H1 (cell line): ENCODE results near the gene KAZALD1. TPM values are rescaled to one million over a fixed set of nuclear protein-coding genes. Genes with fewer than 3 reads are reported as not detected.
A peak's percentile ranks its signal among the peaks of the same experiment; 100 is the strongest.

Source experiments
- BRCA1 ChIP-seq: IDR thresholded peaks from 2 replicates; pipeline ENCODE4 v1.6.1; 2012; ENCODE audit warnings: low read depth, low read length, improper control_type of control experiment
- CREB1 ChIP-seq: IDR thresholded peaks from 2 replicates; pipeline ENCODE4 v1.6.1; 2012; ENCODE audit warnings: inconsistent platforms
- HDAC2 ChIP-seq, 2 experiments: fragments of 300-600 bp in 1 of 2; sonication (generic) in 1 of 2; IDR thresholded peaks; 2 replicates each; pipeline ENCODE4 v1.6.1; 2011 to 2012; ENCODE audit warnings: low read depth in 2 of 2, low read length in 2 of 2, mild to moderate bottlenecking in 2 of 2, moderate library complexity in 2 of 2, borderline replicate concordance in 1 of 2, inconsistent platforms in 1 of 2
- HDAC6 ChIP-seq: IDR thresholded peaks from one replicate; pipeline ENCODE4 v1.7.1; 2012; ENCODE audit warnings: low read depth, mild to moderate bottlenecking, inconsistent platforms, low read length, moderate library complexity
- KDM1A ChIP-seq: fragments of 200-600, 300-600 bp; sonication (generic); IDR thresholded peaks from 2 replicates; pipeline ENCODE4 v1.7.1; 2016; ENCODE audit warnings: mild to moderate bottlenecking, low read length, borderline replicate concordance
- KDM4A ChIP-seq: IDR thresholded peaks from one replicate; pipeline ENCODE4 v1.7.1; 2012; ENCODE audit warnings: low read depth, mild to moderate bottlenecking, moderate library complexity, low read length, inconsistent platforms; ENCODE audit not compliant: severe bottlenecking
- MAX ChIP-seq: IDR thresholded peaks from 2 replicates; pipeline ENCODE4 v1.6.1; 2012; ENCODE audit warnings: inconsistent platforms
- PHF8 ChIP-seq: fragments of 200-600 bp; sonication (generic); conservative IDR thresholded peaks from 2 replicates; pipeline ENCODE4 v1.7.1; 2012; ENCODE audit warnings: low read depth, mild to moderate bottlenecking, inconsistent platforms, low read length, moderate library complexity
- POU5F1 ChIP-seq: IDR thresholded peaks from 2 replicates; pipeline ENCODE4 v1.6.1; 2011; ENCODE audit warnings: low read depth, mild to moderate bottlenecking, low read length, moderate library complexity
- RAD21 ChIP-seq, 2 experiments: IDR thresholded peaks in 1 of 2; conservative IDR thresholded peaks in 1 of 2; 2 replicates each; pipeline ENCODE4 v1.6.1; 2011; ENCODE audit warnings: low read depth in 2 of 2, low read length in 2 of 2, improper control_type of control experiment in 1 of 2, inconsistent platforms in 1 of 2, mild to moderate bottlenecking in 1 of 2, moderate library complexity in 1 of 2
- RBBP5 ChIP-seq: IDR thresholded peaks from 2 replicates; pipeline ENCODE4 v1.7.1; 2012; ENCODE audit warnings: low read depth, mild to moderate bottlenecking, inconsistent platforms, low read length, moderate library complexity, borderline replicate concordance
- RFX5 ChIP-seq: IDR thresholded peaks from 2 replicates; pipeline ENCODE4 v1.6.1; 2011; ENCODE audit warnings: low read depth, low read length, improper control_type of control experiment, borderline replicate concordance
- RXRA ChIP-seq: IDR thresholded peaks from 2 replicates; pipeline ENCODE4 v1.6.1; 2011; ENCODE audit warnings: low read depth, mild to moderate bottlenecking, low read length, moderate library complexity; ENCODE audit not compliant: insufficient read depth
- TBP ChIP-seq: IDR thresholded peaks from 2 replicates; pipeline ENCODE4 v1.6.1; 2011; ENCODE audit warnings: low read depth, low read length, improper control_type of control experiment
- USF2 ChIP-seq: IDR thresholded peaks from 2 replicates; pipeline ENCODE4 v1.6.1; 2011; ENCODE audit warnings: low read length, improper control_type of control experiment
- ZNF274 ChIP-seq: IDR thresholded peaks from 2 replicates; pipeline ENCODE4 v1.7.0; 2012; ENCODE audit warnings: low read length, borderline replicate concordance; ENCODE audit errors: extremely low read depth
- polyA plus RNA-seq, 7 experiments: library from polyadenylated mRNA; depleted of rRNA in 3 of 7; stranded (reverse) in 5 of 7; unstranded in 2 of 7; fragments of >200 nt in 5 of 7; fragments of 200-250 nt in 2 of 7; gene quantifications; 1 replicate in 5 of 7; 2 replicates in 1 of 7; 4 replicates in 1 of 7; pipeline versions ENCODE4 v1.2.1 to v1.2.3, GENCODE V29; 2011 to 2013; ENCODE audit warnings: missing spikeins in 2 of 7, mixed read lengths in 2 of 7
- total RNA-seq: library from RNA; stranded (reverse); fragmentation: NEBNext Ultra II Directional; extraction: Animal tissue kit (Norgen Biotek cat#: 25700); gene quantifications from 2 replicates; pipeline ENCODE4 v1.2.1, GENCODE V29; 2021

KAZALD1 gene
- total and polyA plus RNA-seq, 2 of the 8 experiments (the other 6 are each of a cell fraction or from before 2014, with no cell fraction given) = 0.65 to 1.9 TPM

- TF ChIP-seq USF2 = no peak
- no peak for TF ChIP-seq KDM1A
- TF ChIP-seq KDM4A = no peak
- peak; percentile 68 to 83 for TF ChIP-seq RAD21 (IDR thresholded peaks at IDR 0.05 in 1 of 2, conservative IDR thresholded peaks at IDR 0.05 in 1 of 2; ENCODE audit: low read depth in 2 of 2, low read length in 2 of 2)
- peak; percentile 36; the same call in 1 of the 2 replicates for TF ChIP-seq CREB1
- no peak for TF ChIP-seq POU5F1
- TF ChIP-seq RXRA = no peak
- TF ChIP-seq HDAC2 (IDR thresholded peaks at IDR 0.05; ENCODE audit: borderline replicate concordance in 1 of 2, low read depth in 2 of 2, low read length in 2 of 2) = no peak
- no peak for TF ChIP-seq TBP
- TF ChIP-seq RFX5 = no peak
- TF ChIP-seq HDAC6 = no peak
- no peak for TF ChIP-seq PHF8
- no peak for TF ChIP-seq ZNF274
- peak; percentile 17; the same call in 1 of the 2 replicates for TF ChIP-seq MAX
- no peak for TF ChIP-seq RBBP5
- no peak for TF ChIP-seq BRCA1
Measured at GRCh38 chr10:101095550-101096213, 33.9 kb downstream of the KAZALD1 start (continued).
